GM12878 (cell line): ENCODE measurements around the gene ARF5. TPM values are rescaled to one million over a fixed set of nuclear protein-coding genes. Genes with fewer than 3 reads are reported as not detected.

Experiments
- ATAC-seq: fragments of 200-7000 bp; cut with Tn5 transposase; 3 replicates; pipeline ENCODE4 v1.9.1; 2020; ENCODE audit warnings: mild to moderate bottlenecking, moderate library complexity
- BruUV-seq: library from RNA; stranded (reverse); fragments of 400-500 nt; replicated peaks from 2 replicates; lab custom pipeline; 2021; lab: Mats Ljungman, UMichigan
- CTCF ChIA-PET: fragments of 300-600 bp; sonication (Branson Sonifier 250); formaldehyde crosslinking; extraction: SDS; loops from one replicate; lab custom pipeline; 2021; ENCODE audit warnings: inconsistent platforms; lab: Yijun Ruan, JAX
- POLR2A ChIA-PET: fragments of 350-600 bp; formaldehyde crosslinking; extraction: SDS; loops from one replicate; lab custom pipeline; 2021; ENCODE audit warnings: inconsistent platforms; lab: Charles Lee
- RAD21 ChIA-PET: fragments of 300-600 bp; sonication (Branson Sonifier 250); formaldehyde crosslinking; loops from one replicate; lab custom pipeline; 2023; ENCODE audit warnings: antibody characterized with exemption; ENCODE audit not compliant: unreplicated experiment; lab: Charles Lee
- SMC1A ChIA-PET: fragments of 300-600 bp; sonication (Branson Sonifier 250); formaldehyde crosslinking; loops from one replicate; lab custom pipeline; 2023; ENCODE audit not compliant: unreplicated experiment, uncharacterized antibody; lab: Charles Lee
- DNase-seq: peaks from one replicate; pipeline ENCODE4 v3.0.0-alpha.2; 2011; ENCODE audit warnings: low read depth, low spot score
- FAIRE-seq: peaks from 3 replicates; lab custom pipeline; 2011; peaks lifted over from hg19 to GRCh38; lab: Jason Lieb, UNC
- H2AFZ ChIP-seq: 2 replicates; pipeline ENCODE4 v1.6.0; 2011; ENCODE audit warnings: low read depth, low read length, control low read depth; ENCODE audit not compliant: control insufficient read depth
- H3K27ac ChIP-seq: 2 replicates; pipeline ENCODE4 v1.5.1; 2011; ENCODE audit warnings: control low read depth; ENCODE audit not compliant: control insufficient read depth, insufficient read depth
- H3K27me3 ChIP-seq, 2 experiments: replicated peaks in 1 of 2; 2 replicates each; pipeline versions ENCODE4 v1.6.0 to v1.6.1; 2011; ENCODE audit warnings: low read length in 1 of 2; ENCODE audit not compliant: control insufficient read depth in 2 of 2, insufficient read depth in 2 of 2
- H3K36me3 ChIP-seq, 2 experiments: 2 replicates each; pipeline ENCODE4 v1.5.1; 2011; ENCODE audit warnings: low read length in 1 of 2; ENCODE audit not compliant: control insufficient read depth in 2 of 2, insufficient read depth in 2 of 2
- H3K4me1 ChIP-seq: 2 replicates; pipeline ENCODE4 v1.6.1; 2011; ENCODE audit warnings: mild to moderate bottlenecking, low read length, moderate library complexity, mixed read lengths; ENCODE audit not compliant: control insufficient read depth, insufficient read depth
- H3K4me2 ChIP-seq: 2 replicates; pipeline ENCODE4 v1.6.0; 2011; ENCODE audit warnings: control low read depth; ENCODE audit not compliant: control insufficient read depth, insufficient read depth
- H3K4me3 ChIP-seq: fragments of 200-600 bp; sonication (generic); 2 replicates; pipeline ENCODE4 v1.5.1; 2016
- H3K79me2 ChIP-seq: 2 replicates; pipeline ENCODE4 v1.6.0; 2011; ENCODE audit warnings: low read length; ENCODE audit not compliant: control insufficient read depth, insufficient read depth
- H3K9ac ChIP-seq: 2 replicates; pipeline ENCODE4 v1.8.0; 2011; ENCODE audit warnings: low read length, control low read depth, mixed read lengths; ENCODE audit not compliant: control insufficient read depth, insufficient read depth
- H3K9me3 ChIP-seq: replicated peaks from 3 replicates; pipeline ENCODE4 v1.5.1; 2011; ENCODE audit warnings: mild to moderate bottlenecking, low read length; ENCODE audit not compliant: control insufficient read depth, insufficient read depth
- H4K20me1 ChIP-seq: 2 replicates; pipeline ENCODE4 v1.6.0; 2011; ENCODE audit not compliant: control insufficient read depth, insufficient read depth
- ATF2 ChIP-seq: IDR thresholded peaks from 2 replicates; pipeline ENCODE4 v1.6.1; 2012; ENCODE audit warnings: low read length, inconsistent platforms
- MXI1 ChIP-seq: fragments of 150-350 bp; IDR thresholded peaks from 2 replicates; pipeline ENCODE4 v1.6.1; 2011; ENCODE audit warnings: low read depth, mild to moderate bottlenecking, inconsistent platforms, low read length, improper control_type of control experiment
- SP1 ChIP-seq: IDR thresholded peaks from one replicate; pipeline ENCODE4 v1.6.1; 2011; ENCODE audit warnings: low read depth, low read length
- ZBTB11 ChIP-seq: fragments of 450-650 bp; formaldehyde crosslinking; IDR thresholded peaks from 2 replicates; pipeline ENCODE4 v1.5.0; 2022; ENCODE audit warnings: mild to moderate bottlenecking, missing genetic modification characterization
- ZBTB40 ChIP-seq: fragments of 450-650 bp; IDR thresholded peaks from 2 replicates; pipeline ENCODE4 v1.6.1; 2016; ENCODE audit warnings: mild to moderate bottlenecking, moderate library complexity, borderline replicate concordance
- WGBS: methylation state at CpG from one replicate; pipeline ENCODE4 v1.1.6; 2016; ENCODE audit warnings: low lambda C conversion rate; ENCODE audit not compliant: insufficient replicate concordance, insufficient coverage; ENCODE audit errors: missing lambda C conversion rate; 5-methylcytosine and 5-hydroxymethylcytosine counted together
- in situ Hi-C: fragments of 300-500 bp; cut with MboI; formaldehyde crosslinking; loops from 9 replicates; pipeline ENCODE4 v1.14.3; 2018; ENCODE audit warnings: mixed read lengths
- intact Hi-C: fragments of 100-400 bp; cut with micrococcal nuclease; formaldehyde crosslinking; loops from one replicate; pipeline ENCODE4 v1.14.2; 2022; ENCODE audit not compliant: unreplicated experiment
- polyA plus RNA-seq, 11 experiments: library from polyadenylated mRNA; depleted of rRNA in 4 of 11; unstranded in 6 of 11; stranded (reverse) in 5 of 11; fragments of >200 nt; fragmentation: Nextera tagmentation in 4 of 11; fragmentation: Illumina TruSeq in 1 of 11; extraction: Ambion mirVana in 4 of 11; extraction: Trizol in 1 of 11; gene quantifications; 1 replicate in 1 of 11; 2 replicates in 10 of 11; pipeline versions ENCODE4 v1.2.1 to v1.2.3, GENCODE V29; 2011 to 2016; ENCODE audit warnings: inconsistent platforms in 2 of 11, missing spikeins in 2 of 11, low read depth in 1 of 11
- total RNA-seq, 4 experiments: library from RNA; depleted of rRNA in 3 of 4; stranded (reverse); fragments of >200 nt in 3 of 4; fragmentation: Illumina TruSeq in 1 of 4; extraction: Trizol in 1 of 4; gene quantifications; 2 replicates each; pipeline versions ENCODE4 v1.2.1 to v1.2.3, GENCODE V29; 2013 to 2021

Gene ARF5
- total and polyA plus RNA-seq, 10 of the 15 experiments (the other 5 are each of a cell fraction or from before 2014, with no cell fraction given), result 11.0 to 210 (median 131) TPM

- no peak for ATAC-seq
- ChIA-PET CTCF (no interaction called here), RAD21 (no interaction called here), POLR2A (no interaction called here), SMC1A (no interaction called here)
- WGBS, result 45% methylated on average over 4 of the region's 4 CpGs
- Histone ChIP-seq H3K9ac (no peak overlapping the region), H2AFZ (no peak overlapping the region), H3K79me2 (no peaks in the 10 kb centered on the region), H3K4me1 (no peaks in the 10 kb centered on the region), H3K36me3 (no peaks in the 10 kb centered on the region), H3K27me3 (no peaks in the 10 kb centered on the region), H3K27ac (no peak overlapping the region), H3K9me3 (no peaks in the 10 kb centered on the region; the same call in 2 of the 3 replicates), H4K20me1 (no peaks in the 10 kb centered on the region), H3K4me3 (no peak overlapping the region), H3K4me2 (no peak overlapping the region)
- no peak for DNase-seq
- TF ChIP-seq MXI1 (no peak), ZBTB11 (CRISPR knock-in tag) (no peak), SP1 (no peak), ATF2 (no peak), ZBTB40 (no peak)
- BruUV-seq, result no TSS peak
- intact Hi-C loops (no loop called here), in situ Hi-C loops (no loop called here)
- no peak for FAIRE-seq
Observed at GRCh38 chr7:127541548-127541947, 46.7 kb upstream of the ARF5 start.
